ENCODE results near the gene CLDN34. TPM values are rescaled to one million over a fixed set of nuclear protein-coding genes. Genes with fewer than 3 reads are reported as not detected.

CLDN34 gene
- polyA plus RNA-seq, 1 donor (not counting 4 experiments of a cell fraction or from before 2014, with no cell fraction given): 0.10 TPM

- no peak for FAIRE-seq
- DNase-seq (ENCODE audit: low read depth, low spot score): no peak
- no peak overlapping the region for H3K4me3 ChIP-seq (ENCODE audit: control insufficient read depth in 2 of 3, extremely low read depth in 1 of 3, insufficient read depth in 2 of 3, low read depth in 1 of 3, low read length in 3 of 3)
- no peaks in the 10 kb centered on the region for H3K9me3 ChIP-seq (ENCODE audit: control insufficient read depth, low read depth, low read length)
- H3K27ac ChIP-seq (ENCODE audit: control insufficient read depth, insufficient read depth, low read length): no peak overlapping the region
- H3K4me2 ChIP-seq (ENCODE audit: control insufficient read depth, extremely low read depth, insufficient read depth, low read depth, low read length): no peak overlapping the region
- H2AFZ ChIP-seq (ENCODE audit: control insufficient read depth, low read length): no peak overlapping the region
- no peaks in the 10 kb centered on the region for H3K36me3 ChIP-seq (ENCODE audit: control insufficient read depth in 2 of 2, extremely low read depth in 1 of 2, insufficient read depth in 2 of 2, low read length in 2 of 2)
- dilution Hi-C loops (cut with MboI; ENCODE audit: extremely low pct_ligation_motif_present, low sequenced_read_pairs): no loop called here
- TF ChIP-seq EZH2 (IDR thresholded peaks at IDR 0.05; ENCODE audit: low read length): no peak
- TF ChIP-seq, protein P1, sequence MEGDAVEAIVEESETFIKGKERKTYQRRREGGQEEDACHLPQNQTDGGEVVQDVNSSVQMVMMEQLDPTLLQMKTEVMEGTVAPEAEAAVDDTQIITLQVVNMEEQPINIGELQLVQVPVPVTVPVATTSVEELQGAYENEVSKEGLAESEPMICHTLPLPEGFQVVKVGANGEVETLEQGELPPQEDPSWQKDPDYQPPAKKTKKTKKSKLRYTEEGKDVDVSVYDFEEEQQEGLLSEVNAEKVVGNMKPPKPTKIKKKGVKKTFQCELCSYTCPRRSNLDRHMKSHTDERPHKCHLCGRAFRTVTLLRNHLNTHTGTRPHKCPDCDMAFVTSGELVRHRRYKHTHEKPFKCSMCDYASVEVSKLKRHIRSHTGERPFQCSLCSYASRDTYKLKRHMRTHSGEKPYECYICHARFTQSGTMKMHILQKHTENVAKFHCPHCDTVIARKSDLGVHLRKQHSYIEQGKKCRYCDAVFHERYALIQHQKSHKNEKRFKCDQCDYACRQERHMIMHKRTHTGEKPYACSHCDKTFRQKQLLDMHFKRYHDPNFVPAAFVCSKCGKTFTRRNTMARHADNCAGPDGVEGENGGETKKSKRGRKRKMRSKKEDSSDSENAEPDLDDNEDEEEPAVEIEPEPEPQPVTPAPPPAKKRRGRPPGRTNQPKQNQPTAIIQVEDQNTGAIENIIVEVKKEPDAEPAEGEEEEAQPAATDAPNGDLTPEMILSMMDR (optimal IDR thresholded peaks at IDR 0.05 in 1 of 3, IDR thresholded peaks at IDR 0.05 in 1 of 3, conservative IDR thresholded peaks at IDR 0.05 in 1 of 3; ENCODE audit: extremely low read depth in 1 of 3, insufficient read depth in 2 of 3, low read length in 3 of 3): no peak
- H3K27me3 ChIP-seq (ENCODE audit: control insufficient read depth, extremely low read depth, insufficient read depth, low read length): no peaks in the 10 kb centered on the region
- H3K9me1 ChIP-seq (ENCODE audit: control insufficient read depth, extremely low read depth, insufficient read depth, low read length): no peaks in the 10 kb centered on the region
- H3K79me2 ChIP-seq (ENCODE audit: control insufficient read depth, insufficient read depth, low read length): peaks cover 22% of the 10 kb centered on the region
- peaks cover 8% of the 10 kb centered on the region for H3K4me1 ChIP-seq (ENCODE audit: control insufficient read depth, extremely low read depth, insufficient read depth, low read length)
- H4K20me1 ChIP-seq (ENCODE audit: control insufficient read depth, extremely low read depth, insufficient read depth, low read length): no peaks in the 10 kb centered on the region
- no peak overlapping the region for H3K9ac ChIP-seq (ENCODE audit: control insufficient read depth, extremely low read depth, insufficient read depth, low read length)
These were observed 43.8 kb upstream of the CLDN34 start for GRCh38 chrX:9923357-9923756.

DNA sequence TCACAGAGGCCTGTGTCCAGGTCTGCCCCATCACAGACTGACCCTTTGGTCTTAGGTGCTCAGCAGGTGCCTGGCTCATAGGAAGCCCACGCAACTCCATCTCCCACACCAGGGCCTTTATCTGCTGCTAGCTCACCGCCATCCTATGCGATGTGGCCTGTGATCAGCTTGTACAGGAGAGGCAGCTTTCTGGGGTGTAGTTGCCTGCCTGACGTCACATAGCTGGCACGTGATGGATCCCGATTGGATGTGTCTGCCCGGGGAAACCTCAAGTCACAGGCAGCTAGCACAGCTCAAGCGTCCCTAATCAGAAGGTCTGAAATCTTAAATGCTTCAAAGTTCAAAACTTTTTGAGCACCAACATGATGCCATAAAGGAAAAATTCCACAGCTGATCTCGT lies 41.2 kb upstream of the CLDN34 start:
- H3K9ac ChIP-seq (ENCODE audit: control insufficient read depth, extremely low read depth, insufficient read depth, low read length): no peak overlapping the region
- H4K20me1 ChIP-seq (ENCODE audit: control insufficient read depth, extremely low read depth, insufficient read depth, low read length): no peaks in the 10 kb centered on the region
- FAIRE-seq (no peak), DNase-seq (ENCODE audit: low read depth, low spot score) (no peak)
- H3K4me3 ChIP-seq (ENCODE audit: control insufficient read depth in 2 of 3, extremely low read depth in 1 of 3, insufficient read depth in 2 of 3, low read depth in 1 of 3, low read length in 3 of 3): no peak overlapping the region
- no peak for TF ChIP-seq EZH2 (IDR thresholded peaks at IDR 0.05; ENCODE audit: low read length)
- TF ChIP-seq, protein P1 (optimal IDR thresholded peaks at IDR 0.05 in 1 of 3, IDR thresholded peaks at IDR 0.05 in 1 of 3, conservative IDR thresholded peaks at IDR 0.05 in 1 of 3; ENCODE audit: extremely low read depth in 1 of 3, insufficient read depth in 2 of 3, low read length in 3 of 3): no peak
- dilution Hi-C loops (cut with MboI; ENCODE audit: extremely low pct_ligation_motif_present, low sequenced_read_pairs): no loop called here
- no peak overlapping the region for H2AFZ ChIP-seq (ENCODE audit: control insufficient read depth, low read length)
- H3K79me2 ChIP-seq (ENCODE audit: control insufficient read depth, insufficient read depth, low read length): peaks cover 20% of the 10 kb centered on the region
- H3K4me2 ChIP-seq (ENCODE audit: control insufficient read depth, extremely low read depth, insufficient read depth, low read depth, low read length): no peak overlapping the region
- H3K9me3 ChIP-seq (ENCODE audit: control insufficient read depth, low read depth, low read length): no peaks in the 10 kb centered on the region
- H3K27me3 ChIP-seq (ENCODE audit: control insufficient read depth, extremely low read depth, insufficient read depth, low read length): no peaks in the 10 kb centered on the region
- no peaks in the 10 kb centered on the region for H3K36me3 ChIP-seq (ENCODE audit: control insufficient read depth in 2 of 2, extremely low read depth in 1 of 2, insufficient read depth in 2 of 2, low read length in 2 of 2)
- H3K4me1 ChIP-seq (ENCODE audit: control insufficient read depth, extremely low read depth, insufficient read depth, low read length): peaks cover 8% of the 10 kb centered on the region
- H3K9me1 ChIP-seq (ENCODE audit: control insufficient read depth, extremely low read depth, insufficient read depth, low read length): no peaks in the 10 kb centered on the region
- H3K27ac ChIP-seq (ENCODE audit: control insufficient read depth, insufficient read depth, low read length): no peak overlapping the region

Measured in keratinocyte (primary cell).